Amniotic epithelial cell (primary cell): ENCODE data around the gene RHOU.

Source experiments
- DNase-seq: peaks from one replicate; pipeline ENCODE4 v3.0.0-alpha.2; 2010; ENCODE audit warnings: low read depth

Gene RHOU

DNA sequence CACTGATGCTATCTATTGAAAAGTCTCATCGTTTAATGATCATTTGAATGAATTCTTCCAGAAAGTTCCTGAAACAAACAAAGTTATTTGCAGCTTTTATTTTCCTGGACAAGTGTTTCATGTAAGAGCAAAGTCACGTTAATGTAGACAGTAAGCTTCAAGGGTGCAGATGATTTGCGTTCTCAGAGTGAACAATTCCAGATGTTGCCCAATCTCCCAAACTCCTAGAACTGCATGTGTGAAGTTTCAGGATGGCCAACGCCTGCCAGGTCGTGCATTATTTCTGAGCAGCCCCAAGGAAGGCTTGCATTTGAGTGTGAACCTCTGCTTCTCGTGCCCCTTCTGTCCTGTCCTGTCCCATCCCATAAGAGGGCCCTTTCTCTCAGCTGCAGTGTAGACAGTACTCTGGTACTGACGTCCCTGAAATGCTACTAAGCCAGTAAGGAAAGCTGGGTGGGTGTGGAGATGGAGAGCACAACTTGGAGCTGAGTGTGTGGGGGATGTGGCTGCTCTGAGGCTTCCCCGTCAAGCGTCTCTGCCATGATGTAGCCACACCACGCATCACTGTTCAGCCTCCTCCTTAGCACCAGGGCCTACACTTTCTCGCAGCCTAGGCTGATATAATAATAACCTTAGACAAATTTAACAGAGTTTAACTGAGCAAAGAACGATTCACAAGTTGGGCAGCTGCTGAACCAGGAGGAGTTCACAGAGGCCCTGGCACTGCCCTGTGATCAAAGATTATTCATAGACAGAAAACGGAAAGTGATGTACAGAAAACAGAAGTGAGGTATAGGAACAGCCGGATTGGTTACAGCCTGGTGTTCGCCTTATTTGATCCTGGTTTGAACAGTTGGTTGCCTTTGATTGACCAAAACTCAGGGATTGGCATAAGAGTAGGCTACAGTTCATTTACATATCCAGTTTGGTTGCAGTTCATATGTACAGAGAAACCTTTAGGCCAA, 50.4 kb downstream of the RHOU start:
- no peak for DNase-seq

- no peak for DNase-seq
Observed at GRCh38 chr1:228786361-228787129, 51.3 kb downstream of the RHOU start.

DNA sequence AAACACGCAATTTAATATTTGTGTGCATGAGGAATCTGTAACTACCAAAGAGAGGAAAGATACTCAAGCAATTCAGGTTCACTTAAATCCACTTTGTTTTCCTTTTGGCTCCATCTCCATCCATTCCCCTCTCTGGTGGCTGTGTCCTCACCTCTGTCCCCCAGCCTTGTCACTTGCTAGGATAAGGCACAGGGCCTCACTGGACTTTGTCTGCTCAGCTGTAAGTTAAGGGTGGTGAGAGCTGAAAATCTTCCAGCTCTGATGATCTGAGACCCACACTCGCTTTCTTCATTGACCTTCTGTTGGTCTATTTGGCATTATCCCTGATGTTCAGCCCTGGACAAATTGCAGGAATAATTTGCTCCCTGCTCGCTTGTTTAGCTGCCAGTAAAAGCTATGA, 56.5 kb downstream of the RHOU start:
- no peak for DNase-seq

DNA sequence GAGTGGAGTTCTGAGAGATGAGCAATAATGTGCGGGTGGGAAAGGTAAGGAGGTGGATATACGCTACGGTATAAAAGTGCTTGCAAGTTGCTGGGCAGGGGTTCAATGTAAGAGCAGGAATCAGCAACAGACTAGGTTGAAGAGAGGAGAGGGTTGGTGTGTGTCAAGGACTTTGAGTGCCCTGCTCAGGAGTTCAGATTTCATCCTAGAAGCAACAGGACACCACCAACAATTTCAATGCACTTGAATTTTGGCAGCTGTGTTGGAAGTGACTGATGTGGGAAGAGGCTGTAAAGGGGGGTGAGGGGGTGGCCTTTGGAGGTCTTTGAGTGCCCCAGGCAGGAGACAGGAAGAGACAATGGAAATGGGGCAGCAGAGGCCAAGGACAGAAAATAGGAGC, 57.3 kb downstream of the RHOU start:
- DNase-seq = no peak

- no peak for DNase-seq
Observed at GRCh38 chr1:228793032-228793431, 57.8 kb downstream of the RHOU start.

- peak; percentile 43 for DNase-seq
Observed at GRCh38 chr1:228794173-228794572, 58.9 kb downstream of the RHOU start.

- DNase-seq = no peak
Observed at GRCh38 chr1:228794810-228795209, 59.5 kb downstream of the RHOU start.

DNA sequence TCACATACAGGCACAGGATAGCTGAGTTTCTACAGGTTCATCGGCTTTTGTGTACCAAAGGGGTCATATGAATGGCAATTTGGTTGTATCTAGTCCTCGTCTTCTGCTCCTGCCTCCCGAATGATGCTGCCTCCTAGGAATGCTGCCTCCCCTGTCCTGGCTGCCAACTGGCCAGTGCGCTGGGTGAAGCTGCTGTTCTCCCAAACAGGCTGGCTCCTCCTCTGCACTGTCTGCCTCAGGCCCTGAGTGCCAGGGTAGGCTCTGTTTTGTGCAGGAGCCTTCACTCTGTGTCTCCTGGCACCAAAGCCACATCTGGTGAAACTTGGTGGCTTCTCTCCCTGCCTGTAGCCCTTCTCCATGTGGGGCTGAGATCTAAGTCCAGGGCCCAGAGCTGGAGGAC, 60.3 kb downstream of the RHOU start:
- DNase-seq = no peak
